Stimulated activated CD4-positive, alpha-beta T cell treated with anti-CD3 and anti-CD28 coated beads, Interleukin-1b, Interleukin-23, amount 100 ng/mL, for 48 hours (primary cell): ENCODE data around the gene TNFSF13B.
"Not testable (repeated sequence)": the region's sequence is repeated elsewhere in the genome, so short reads cannot be mapped to it uniquely, and the experiment has no call there.

Source experiments
- DNase-seq: peaks from one replicate; pipeline ENCODE4 v3.0.0-alpha.2; 2020

Gene TNFSF13B

GRCh38 chr13:108269601-108270328 is at the start of gene TNFSF13B:
Gene TNFSF13B (plus strand): TSS chr13:108269718. CDS start chr13:108269896, 178 bp downstream.
- peak; percentile 58 for DNase-seq

GRCh38 chr13:108220041-108220440 is 49.5 kb upstream of the TNFSF13B start:
- DNase-seq, result no peak

GRCh38 chr13:108223687-108224503 is 45.6 kb upstream of the TNFSF13B start:
- DNase-seq, result no peak

- no peak for DNase-seq
Measured at GRCh38 chr13:108225440-108225839, 44.1 kb upstream of the TNFSF13B start.

- DNase-seq, result no peak
Measured at GRCh38 chr13:108226184-108226583, 43.3 kb upstream of the TNFSF13B start.

- DNase-seq, result no peak
Measured at GRCh38 chr13:108227651-108228272, 41.8 kb upstream of the TNFSF13B start.

- no peak for DNase-seq
Measured at GRCh38 chr13:108230377-108230776, 39.1 kb upstream of the TNFSF13B start.

- no peak for DNase-seq
Measured at GRCh38 chr13:108249150-108249549, 20.4 kb upstream of the TNFSF13B start.

- no peak for DNase-seq
Measured at GRCh38 chr13:108257248-108257647, 12.3 kb upstream of the TNFSF13B start.

GRCh38 chr13:108263621-108264355 is 5.7 kb upstream of the TNFSF13B start:
- no peak for DNase-seq

- no peak for DNase-seq
Measured at GRCh38 chr13:108266321-108266990, 3.1 kb upstream of the TNFSF13B start.

- DNase-seq, result no peak
Measured at GRCh38 chr13:108267347-108267746, 2.2 kb upstream of the TNFSF13B start.

- DNase-seq, result not testable (repeated sequence)
Measured at GRCh38 chr13:108267855-108268254, 1.7 kb upstream of the TNFSF13B start.

GRCh38 chr13:108268466-108269112 is 929 bp upstream of the TNFSF13B start:
- no peak for DNase-seq

GRCh38 chr13:108270442-108270841 is 924 bp downstream of the TNFSF13B start:
- no peak for DNase-seq

GRCh38 chr13:108272333-108272732 is 2.8 kb downstream of the TNFSF13B start:
- no peak for DNase-seq

GRCh38 chr13:108273429-108274118 is 4.1 kb downstream of the TNFSF13B start:
- no peak for DNase-seq

GRCh38 chr13:108274718-108275117 is 5.2 kb downstream of the TNFSF13B start:
- DNase-seq, result no peak

- DNase-seq, result no peak
Measured at GRCh38 chr13:108276060-108276459, 6.5 kb downstream of the TNFSF13B start.

GRCh38 chr13:108278466-108278865 is 8.9 kb downstream of the TNFSF13B start:
- DNase-seq, result no peak

GRCh38 chr13:108281901-108282300 is 12.4 kb downstream of the TNFSF13B start:
- no peak for DNase-seq
